Activated CD4-positive, CD25-positive, alpha-beta regulatory T cell treated with anti-CD3 and anti-CD28 coated beads, Interleukin-2, amount 50 U/mL, for 72 hours (primary cell): Measurements from ENCODE around the gene DBF4B.
A peak's percentile ranks its signal among the peaks of the same experiment; 100 is the strongest.

Experiments used
- DNase-seq: peaks from one replicate; pipeline ENCODE4 v3.0.0; 2021

DBF4B gene

DNA sequence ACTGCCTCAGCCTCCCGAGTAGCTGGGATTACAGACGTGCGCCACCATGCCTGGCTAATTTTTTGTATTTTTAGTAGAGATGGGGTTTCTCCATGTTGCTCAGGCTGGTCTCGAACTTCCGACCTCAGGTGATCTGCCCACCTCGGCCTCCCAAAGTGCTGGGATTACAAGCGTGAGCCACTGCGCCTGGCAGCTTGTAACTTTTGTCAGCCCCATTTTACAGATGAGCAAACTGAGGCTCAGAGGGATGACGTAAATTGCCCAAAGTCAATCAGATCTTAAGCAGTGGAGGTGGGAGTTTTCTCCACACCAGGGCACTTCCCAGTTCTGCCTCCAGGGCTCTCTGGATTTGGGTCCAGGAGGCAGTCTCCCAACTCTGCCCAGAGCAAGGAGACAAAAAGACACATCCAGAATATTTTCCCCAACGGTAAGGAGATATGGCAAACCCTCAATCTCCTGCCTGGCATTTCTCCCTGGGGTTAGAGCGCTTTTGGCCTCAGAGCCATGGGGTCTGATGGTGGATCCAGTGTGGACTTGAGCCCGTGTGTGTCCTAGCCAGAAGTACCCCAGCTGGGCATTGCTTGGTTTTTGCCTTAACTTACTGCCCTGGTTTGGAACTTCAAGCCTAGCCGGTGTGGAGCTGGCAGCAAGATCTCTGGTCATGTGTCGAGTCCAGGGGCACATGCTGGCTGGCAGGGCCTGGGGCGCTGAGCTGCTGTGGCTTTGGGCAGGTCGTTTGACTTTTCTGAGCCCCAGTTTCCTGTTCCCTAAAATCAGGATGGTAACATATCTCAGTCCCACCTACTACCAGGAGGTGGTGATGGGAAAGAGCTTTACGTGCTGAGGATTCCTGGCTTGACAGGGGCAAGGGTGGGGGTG, 53.7 kb downstream of the DBF4B start:
- DNase-seq: no peak

DNA sequence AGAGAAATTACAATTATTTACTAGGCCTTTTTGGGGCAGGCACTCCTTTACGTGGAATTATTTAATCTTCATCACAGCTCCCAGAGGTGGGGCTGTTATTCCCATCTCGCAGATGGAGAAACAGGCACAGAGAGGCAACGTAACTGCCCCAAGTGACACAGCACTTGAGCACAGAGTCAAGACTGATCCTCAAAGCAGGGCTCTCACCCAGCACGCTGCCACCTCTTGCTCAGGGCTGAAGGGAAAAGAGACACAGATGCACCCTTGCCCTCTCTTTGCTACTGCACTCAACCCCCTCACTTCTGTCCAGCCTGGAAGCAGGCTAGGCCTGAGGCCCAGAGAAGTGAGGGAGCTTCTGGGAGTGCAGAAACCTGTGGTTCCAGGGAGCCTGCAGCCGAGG, 54.7 kb downstream of the DBF4B start:
- DNase-seq: no peak

DNA sequence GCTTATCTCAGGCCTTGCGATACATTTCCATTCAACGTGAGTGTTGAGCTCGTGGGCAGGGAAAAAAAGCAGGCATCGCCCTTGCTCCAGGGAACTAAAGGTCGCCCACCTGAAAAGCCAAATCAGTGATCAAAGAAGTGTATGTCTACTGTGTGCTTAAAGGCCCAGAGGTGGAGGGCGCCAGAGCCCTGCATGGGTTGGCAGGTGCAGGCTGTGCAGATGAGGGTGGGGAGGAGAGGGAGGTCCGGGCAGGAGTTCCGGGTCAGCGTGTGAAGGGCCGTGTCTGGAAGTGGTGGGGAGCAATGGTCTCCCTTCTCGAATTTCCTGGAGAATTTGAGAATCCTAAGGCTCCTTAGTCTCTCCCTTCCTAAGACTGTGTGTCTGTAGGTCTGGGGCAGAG, 57.5 kb downstream of the DBF4B start:
- no peak for DNase-seq

DNA sequence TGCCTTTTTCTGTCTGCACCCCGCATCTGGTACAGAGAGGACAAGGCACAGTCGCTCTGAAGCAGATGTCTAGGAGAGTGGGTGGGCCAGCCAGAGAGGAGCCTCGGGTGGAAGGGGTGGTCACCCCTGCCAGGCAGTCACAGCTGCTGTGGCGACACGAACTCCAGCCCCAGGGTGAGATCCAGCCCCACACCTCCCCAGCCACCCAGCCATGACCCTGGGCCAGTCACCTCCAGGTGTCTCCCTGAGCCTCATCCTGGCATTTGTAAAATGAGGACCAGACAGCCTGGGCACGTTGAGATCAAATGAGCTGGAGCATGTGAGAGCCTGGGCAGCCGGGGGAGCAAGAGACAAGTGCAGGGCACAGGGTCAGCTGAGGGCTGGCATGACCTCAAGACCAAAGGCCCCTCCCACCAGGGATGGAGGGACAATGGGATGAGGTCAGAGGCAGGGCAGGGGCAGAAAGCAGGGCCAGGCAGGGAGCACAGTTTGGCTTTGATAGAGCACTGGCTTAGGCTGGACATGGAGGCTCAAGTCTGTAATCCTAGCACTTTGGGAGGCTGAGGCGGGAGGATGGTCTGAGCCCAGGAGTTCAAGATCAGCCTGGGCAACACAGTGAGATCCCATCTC, 58.1 kb downstream of the DBF4B start:
- DNase-seq: no peak

- DNase-seq: no peak
Measured at GRCh38 chr17:44767493-44767892, 59.0 kb downstream of the DBF4B start.

- no peak for DNase-seq
Measured at GRCh38 chr17:44768505-44769142, 60.2 kb downstream of the DBF4B start.

GRCh38 chr17:44769230-44769629, 60.8 kb downstream of the DBF4B start:
- DNase-seq: no peak

DNA sequence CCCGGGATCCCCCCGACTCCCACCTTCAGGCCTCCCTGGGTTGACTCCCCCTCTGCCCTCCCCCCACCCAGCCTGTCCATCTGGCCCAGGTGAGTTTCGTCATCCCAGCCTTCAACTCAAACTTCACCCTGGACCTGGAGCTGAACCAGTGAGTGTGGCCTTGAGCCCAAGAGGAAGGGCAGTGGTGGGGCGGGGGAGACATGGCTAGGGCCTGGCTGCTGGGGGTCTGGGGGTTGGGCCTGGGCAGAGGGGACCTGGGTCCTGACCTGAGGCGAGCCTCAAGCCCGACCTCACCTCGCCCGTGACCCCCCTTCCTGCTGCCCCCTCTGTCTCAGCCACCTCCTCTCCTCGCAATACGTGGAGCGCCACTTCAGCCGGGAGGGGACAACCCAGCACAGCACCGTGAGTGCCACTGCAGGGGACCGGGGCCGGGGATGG, 61.2 kb downstream of the DBF4B start:
- DNase-seq: no peak

DNA sequence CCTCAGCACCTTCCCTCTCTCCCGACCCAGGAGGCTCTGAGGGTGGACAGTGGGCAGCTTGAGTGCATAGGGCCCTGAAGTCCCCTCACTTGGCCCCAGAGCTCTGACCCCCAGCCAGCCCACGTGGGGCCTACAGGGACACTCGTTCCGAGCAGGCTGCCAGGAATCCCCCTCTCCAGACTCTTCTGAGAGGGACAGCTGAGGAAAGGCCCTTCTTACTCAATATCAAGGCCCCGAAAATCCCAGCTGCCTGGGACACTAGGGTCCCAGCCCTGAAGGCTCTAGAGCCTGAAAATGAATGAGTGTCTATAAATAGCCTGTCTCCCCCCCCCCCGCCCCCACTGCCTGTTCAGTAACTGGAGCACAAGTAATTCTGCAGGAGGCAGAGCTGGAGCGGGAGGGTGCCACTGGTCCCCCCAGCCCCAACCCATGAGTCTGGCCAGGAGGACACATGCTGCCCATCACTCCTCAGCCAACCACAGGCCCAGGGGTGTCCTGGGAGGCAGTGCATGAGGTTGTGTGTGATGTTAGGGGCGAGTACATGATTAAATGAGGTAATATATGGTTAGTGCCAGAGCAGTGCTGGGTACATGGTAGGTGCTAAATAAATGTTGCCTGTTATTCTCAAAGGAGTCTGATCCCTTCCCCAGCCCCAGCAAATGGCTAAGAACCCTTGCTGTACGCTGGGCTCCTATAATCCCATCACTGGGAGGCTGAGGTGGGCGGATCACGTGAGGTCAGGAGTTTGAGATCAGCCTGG, 61.9 kb downstream of the DBF4B start:
- no peak for DNase-seq

DNA sequence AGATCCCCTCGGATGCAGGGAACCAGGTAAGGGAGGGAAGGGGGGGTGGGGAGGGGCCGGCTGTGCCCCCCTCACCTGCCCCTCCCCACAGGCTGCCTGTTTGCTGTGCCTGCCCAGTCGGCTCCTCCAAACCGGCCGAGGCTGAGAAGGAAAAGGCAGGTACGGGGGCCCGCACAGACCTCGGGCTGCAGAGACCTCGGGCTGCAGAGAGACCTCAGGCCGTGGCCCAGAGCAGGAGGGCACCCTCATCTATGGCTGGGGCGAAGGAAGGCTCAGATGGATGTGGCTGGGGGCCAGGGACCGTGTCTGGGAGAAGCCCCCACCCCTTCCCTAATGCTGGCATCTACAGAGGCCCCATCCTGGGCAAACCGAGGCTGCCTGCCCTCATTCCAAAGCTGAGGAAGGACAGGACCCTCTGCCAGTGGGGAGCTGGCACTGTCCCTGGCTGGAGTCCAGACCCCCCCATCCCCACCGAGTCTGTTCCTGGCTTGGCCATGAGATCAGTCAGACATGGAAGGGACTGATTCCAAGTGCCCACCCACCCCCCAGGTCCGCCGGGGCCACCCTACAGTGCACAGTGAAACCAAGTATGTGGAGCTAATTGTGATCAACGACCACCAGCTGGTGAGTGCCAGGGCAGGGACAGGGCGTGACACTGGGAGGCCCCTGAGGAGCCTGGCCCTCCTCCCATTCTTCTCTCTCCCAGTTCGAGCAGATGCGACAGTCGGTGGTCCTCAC, 64.0 kb downstream of the DBF4B start:
- DNase-seq: no peak

DNA sequence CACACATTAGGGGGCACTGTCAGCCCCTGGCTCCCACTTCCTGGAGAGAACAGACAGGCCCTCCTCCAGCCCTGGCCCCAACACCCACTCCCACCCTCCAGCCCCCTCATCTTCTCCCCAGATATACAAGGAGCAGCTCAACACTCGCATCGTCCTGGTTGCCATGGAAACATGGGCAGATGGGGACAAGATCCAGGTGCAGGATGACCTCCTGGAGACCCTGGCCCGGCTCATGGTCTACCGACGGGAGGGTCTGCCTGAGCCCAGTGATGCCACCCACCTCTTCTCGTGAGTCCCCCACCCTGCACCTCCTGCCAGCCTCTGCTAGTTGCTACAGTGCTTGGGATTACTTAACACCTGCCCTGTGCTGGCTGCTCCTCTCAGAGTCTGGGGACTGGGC, 64.7 kb downstream of the DBF4B start:
- DNase-seq: no peak

- peak; percentile 93 for DNase-seq
Measured at GRCh38 chr17:44774271-44775135, 66.0 kb downstream of the DBF4B start.

- no peak for DNase-seq
Measured at GRCh38 chr17:44775136-44775837, 66.8 kb downstream of the DBF4B start.

DNA sequence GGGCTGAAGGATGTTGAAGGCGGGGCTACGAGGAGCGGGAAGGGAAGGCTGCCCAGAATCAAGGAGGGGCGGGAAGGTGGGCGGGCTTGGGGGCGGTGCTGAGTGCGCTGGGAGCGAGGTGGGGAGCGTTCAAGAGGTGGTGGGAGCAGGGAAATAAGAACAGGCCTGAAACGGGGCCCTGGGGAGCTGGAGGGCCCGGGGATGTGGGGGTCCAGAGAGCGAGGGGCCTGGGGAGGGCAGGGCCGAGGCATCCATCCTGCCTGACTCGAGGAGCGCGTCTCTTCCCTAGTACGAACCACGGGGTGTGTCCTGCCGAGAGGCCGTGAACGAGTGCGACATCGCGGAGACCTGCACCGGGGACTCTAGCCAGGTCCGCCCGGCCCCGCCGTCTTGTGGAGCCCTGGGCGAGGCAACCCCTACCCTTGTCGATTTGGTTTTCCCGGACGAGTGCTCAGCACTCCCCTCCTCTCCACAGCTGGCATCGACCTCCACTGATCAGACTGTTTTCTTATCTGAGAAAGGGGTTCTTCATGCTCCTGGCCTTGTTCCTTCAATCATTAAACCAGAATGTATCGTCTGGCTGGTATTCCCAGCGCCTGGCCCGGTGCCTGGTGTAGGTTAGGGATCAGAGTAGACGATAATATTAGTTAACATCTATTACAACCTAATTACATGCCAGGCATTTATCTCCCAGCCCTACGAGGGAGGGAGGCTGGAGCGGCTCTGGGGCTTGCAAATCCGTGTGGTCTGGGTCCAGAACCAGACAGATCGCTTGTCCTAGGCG, 67.6 kb downstream of the DBF4B start:
- DNase-seq: peak; percentile 89

DNA sequence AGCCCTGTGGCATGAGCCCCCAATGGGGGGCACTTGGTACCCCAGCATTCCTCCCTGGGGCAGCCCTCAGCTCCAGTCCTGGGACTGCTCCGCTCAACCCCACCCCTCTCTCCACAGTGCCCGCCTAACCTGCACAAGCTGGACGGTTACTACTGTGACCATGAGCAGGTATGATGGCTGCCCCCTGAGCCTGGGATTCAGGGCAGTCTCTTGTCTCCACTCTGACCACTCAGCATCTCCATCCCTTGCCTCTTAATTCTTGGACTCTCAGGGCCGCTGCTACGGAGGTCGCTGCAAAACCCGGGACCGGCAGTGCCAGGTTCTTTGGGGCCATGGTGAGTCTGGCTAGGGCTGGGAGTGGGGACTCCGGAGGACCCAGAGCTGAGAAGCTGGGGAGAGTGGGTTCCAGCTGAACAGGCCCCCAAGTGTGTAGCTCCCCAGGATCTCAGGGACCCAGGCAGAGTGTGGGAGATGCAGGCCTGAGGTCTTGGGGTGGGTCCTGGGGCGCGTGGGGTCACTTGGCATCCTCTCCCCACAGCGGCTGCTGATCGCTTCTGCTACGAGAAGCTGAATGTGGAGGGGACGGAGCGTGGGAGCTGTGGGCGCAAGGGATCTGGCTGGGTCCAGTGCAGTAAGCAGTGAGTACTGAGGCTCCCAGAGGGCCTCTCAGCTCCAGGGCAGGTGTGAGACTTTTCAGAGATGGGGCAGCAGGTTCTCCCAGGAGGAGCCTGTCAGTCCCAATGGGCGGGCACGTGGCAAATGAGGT, 68.3 kb downstream of the DBF4B start:
- no peak for DNase-seq

- DNase-seq: no peak
Measured at GRCh38 chr17:44777394-44778348, 69.2 kb downstream of the DBF4B start.

DNA sequence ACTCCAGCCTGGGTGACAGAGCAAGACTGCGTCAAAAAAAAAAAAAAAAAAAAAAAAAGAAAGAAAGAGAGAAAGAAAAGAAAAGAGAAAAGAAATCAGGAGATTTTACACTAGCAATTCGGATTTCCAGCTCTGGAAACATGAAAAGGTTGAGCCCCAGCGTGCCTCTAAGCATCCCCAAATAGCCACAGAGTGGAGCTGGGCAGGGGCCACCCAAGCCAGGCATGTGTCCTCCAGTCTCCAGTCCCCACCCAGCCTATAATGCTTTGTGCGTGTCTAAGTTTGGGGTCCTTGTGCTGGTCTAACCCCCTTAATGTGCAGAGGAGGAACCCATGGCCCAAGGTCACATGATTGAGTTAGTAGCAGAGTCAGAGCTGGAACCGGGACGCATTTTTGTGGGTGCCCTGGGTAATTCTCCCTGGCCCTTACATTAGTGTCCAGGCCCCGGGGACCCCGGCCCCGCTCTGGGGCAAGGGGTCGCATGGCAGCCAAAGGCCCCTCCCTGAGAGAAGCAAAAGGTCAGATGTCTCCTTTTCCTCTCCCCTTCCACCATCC, 70.3 kb downstream of the DBF4B start:
- no peak for DNase-seq
